Measurements from ENCODE around the gene CNTN4. TPM values are rescaled to one million over a fixed set of nuclear protein-coding genes. Genes with fewer than 3 reads are reported as not detected.

CNTN4 gene
- total RNA-seq: not detected in 2 replicates

GRCh38 chr3:2098398-2099027 is at the start of gene CNTN4:
CNTN4 (plus strand) TSS chr3:2098866.

